Hepatocyte (in vitro differentiated cells): ENCODE results near the gene RABGAP1L. TPM values are rescaled to one million over a fixed set of nuclear protein-coding genes. Genes with fewer than 3 reads are reported as not detected.
"Not testable (repeated sequence)": the region's sequence is repeated elsewhere in the genome, so short reads cannot be mapped to it uniquely, and the experiment has no call there.

Experiments
- DNase-seq: peaks from one replicate; pipeline ENCODE4 v3.0.0-alpha.2; 2016; ENCODE audit warnings: low spot score
- H2AFZ ChIP-seq: fragments of 200-600 bp; sonication (generic); 2 replicates; pipeline ENCODE4 v1.6.0; 2016; ENCODE audit warnings: antibody characterized with exemption, mild to moderate bottlenecking
- H3K27ac ChIP-seq: fragments of 200-600 bp; sonication (generic); 2 replicates; pipeline ENCODE4 v1.5.1; 2016; ENCODE audit warnings: mild to moderate bottlenecking
- H3K27me3 ChIP-seq: fragments of 200-600 bp; sonication (generic); 2 replicates; pipeline ENCODE4 v1.6.1; 2016
- H3K36me3 ChIP-seq: fragments of 200-600 bp; sonication (generic); replicated peaks from 2 replicates; pipeline ENCODE4 v1.5.1; 2016; ENCODE audit warnings: low read depth; ENCODE audit not compliant: insufficient read depth
- H3K4me1 ChIP-seq: fragments of 200-600 bp; sonication (generic); 2 replicates; pipeline ENCODE4 v1.5.1; 2016; ENCODE audit warnings: mild to moderate bottlenecking, moderate library complexity; ENCODE audit not compliant: insufficient read depth
- H3K4me2 ChIP-seq: fragments of 200-600 bp; sonication (generic); 2 replicates; pipeline ENCODE4 v1.6.0; 2016
- H3K4me3 ChIP-seq: fragments of 200-600 bp; sonication (generic); 2 replicates; pipeline ENCODE4 v1.5.1; 2016; ENCODE audit warnings: mild to moderate bottlenecking
- H3K79me2 ChIP-seq: fragments of 200-600 bp; sonication (generic); 2 replicates; pipeline ENCODE4 v1.6.0; 2017; ENCODE audit warnings: mild to moderate bottlenecking
- H3K9me2 ChIP-seq: fragments of 200-600 bp; sonication (generic); replicated peaks from 2 replicates; pipeline ENCODE4 v1.6.0; 2017; ENCODE audit warnings: mild to moderate bottlenecking; ENCODE audit not compliant: insufficient read depth
- H3K9me3 ChIP-seq: fragments of 200-600 bp; sonication (generic); 2 replicates; pipeline ENCODE4 v1.5.1; 2016; ENCODE audit warnings: low read depth, mild to moderate bottlenecking
- H4K20me1 ChIP-seq: fragments of 200-600 bp; sonication (generic); 2 replicates; pipeline ENCODE4 v1.6.0; 2016; ENCODE audit warnings: mild to moderate bottlenecking; ENCODE audit not compliant: insufficient read depth, poor library complexity, severe bottlenecking
- CTCF ChIP-seq: fragments of 200-600 bp; sonication (generic); IDR thresholded peaks from 2 replicates; pipeline ENCODE4 v1.5.1; 2016; ENCODE audit warnings: antibody characterized with exemption, mild to moderate bottlenecking; ENCODE audit not compliant: poor library complexity
- EZH2 ChIP-seq: fragments of 200-600 bp; sonication (generic); IDR thresholded peaks from 2 replicates; pipeline ENCODE4 v1.6.1; 2016; ENCODE audit warnings: antibody characterized with exemption, mild to moderate bottlenecking, borderline replicate concordance
- EZH2phosphoT487 ChIP-seq: fragments of 200-600 bp; sonication (generic); IDR thresholded peaks from one replicate; pipeline ENCODE4 v1.6.1; 2018; ENCODE audit warnings: antibody characterized with exemption, mild to moderate bottlenecking, low read depth, moderate library complexity; ENCODE audit not compliant: unreplicated experiment, severe bottlenecking
- WGBS: methylation state at CpG from one replicate; pipeline ENCODE4 v1.1.6; 2016; ENCODE audit warnings: low lambda C conversion rate; ENCODE audit errors: missing lambda C conversion rate; 5-methylcytosine and 5-hydroxymethylcytosine counted together
- polyA plus RNA-seq: library from polyadenylated mRNA; unstranded; fragments of >200 nt; fragmentation: Nextera tagmentation; extraction: Ambion mirVana; gene quantifications from 2 replicates; pipeline ENCODE4 v1.2.1, GENCODE V29; 2016
- total RNA-seq: library from RNA; depleted of rRNA; stranded (reverse); fragments of >200 nt; gene quantifications from 2 replicates; pipeline ENCODE4 v1.2.3, GENCODE V29; 2014

Gene RABGAP1L
- total and polyA plus RNA-seq, 2 experiments from 2014 or later: 15.0 to 41.8 TPM

- Histone ChIP-seq H3K27me3 (no peaks in the 10 kb centered on the region), H4K20me1 (no peaks in the 10 kb centered on the region), H3K79me2 (no peaks in the 10 kb centered on the region), H3K9me3 (no peaks in the 10 kb centered on the region), H3K4me2 (no peak overlapping the region), H3K27ac (no peak overlapping the region), H3K9me2 (no peaks in the 10 kb centered on the region), H3K36me3 (no peaks in the 10 kb centered on the region), H2AFZ (no peak overlapping the region), H3K4me1 (no peaks in the 10 kb centered on the region), H3K4me3 (no peak overlapping the region)
- DNase-seq: no peak
- TF ChIP-seq CTCF (no peak), EZH2 (no peak), EZH2phosphoT487 (no peak)
- 72% methylated on average over 1 of the region's 1 CpG for WGBS
Observed at GRCh38 chr1:174692313-174692712, 533.0 kb downstream of the RABGAP1L start.

- Histone ChIP-seq H3K4me2 (no peak overlapping the region), H4K20me1 (no peaks in the 10 kb centered on the region), H3K36me3 (no peaks in the 10 kb centered on the region), H3K4me1 (no peaks in the 10 kb centered on the region), H3K9me3 (no peaks in the 10 kb centered on the region), H3K9me2 (no peaks in the 10 kb centered on the region), H3K4me3 (no peak overlapping the region), H2AFZ (no peak overlapping the region), H3K79me2 (no peaks in the 10 kb centered on the region), H3K27ac (no peak overlapping the region), H3K27me3 (no peaks in the 10 kb centered on the region)
- WGBS: 58% methylated on average over 3 of the region's 3 CpGs
- DNase-seq: no peak
- TF ChIP-seq EZH2phosphoT487 (no peak), EZH2 (no peak)
Observed at GRCh38 chr1:174693085-174693484, 533.8 kb downstream of the RABGAP1L start.

- not testable (repeated sequence) for H3K79me2 ChIP-seq, H3K27ac ChIP-seq, H3K4me3 ChIP-seq, DNase-seq, H3K36me3 ChIP-seq, H3K4me1 ChIP-seq, H4K20me1 ChIP-seq, H3K9me3 ChIP-seq, H3K4me2 ChIP-seq, H3K27me3 ChIP-seq, H3K9me2 ChIP-seq, H2AFZ ChIP-seq
Observed at GRCh38 chr1:174693539-174693938, 534.2 kb downstream of the RABGAP1L start.

- DNase-seq: no peak
- no peaks in the 10 kb centered on the region for H3K4me1 ChIP-seq
- WGBS: 86% methylated on average over 5 of the region's 5 CpGs
Observed at GRCh38 chr1:174696026-174696821, 536.9 kb downstream of the RABGAP1L start.

More at GRCh38 chr1:174696026-174696821, 536.9 kb downstream of the RABGAP1L start:
- Histone ChIP-seq H3K79me2 (no peaks in the 10 kb centered on the region), H3K4me2 (no peak overlapping the region), H3K9me3 (no peaks in the 10 kb centered on the region), H3K36me3 (no peaks in the 10 kb centered on the region), H3K9me2 (no peaks in the 10 kb centered on the region), H3K27ac (no peak overlapping the region), H3K4me3 (no peak overlapping the region), H4K20me1 (no peaks in the 10 kb centered on the region), H3K27me3 (no peaks in the 10 kb centered on the region), H2AFZ (no peak overlapping the region)
- TF ChIP-seq EZH2phosphoT487 (no peak), CTCF (no peak), EZH2 (no peak)
